K562 (cell line): ENCODE data around the gene CFAP251.

Experiments used
- CBX5 ChIP-seq: IDR thresholded peaks from 2 replicates; pipeline ENCODE4 v1.6.1; 2014; ENCODE audit warnings: low read depth, borderline replicate concordance
- CTCF ChIP-seq, 3 experiments: IDR thresholded peaks in 2 of 3; conservative IDR thresholded peaks in 1 of 3; 2 replicates each; pipeline ENCODE4 v1.5.1; 2011 to 2012; ENCODE audit warnings: low read length in 3 of 3, mild to moderate bottlenecking in 3 of 3, control low read depth in 2 of 3, improper control_type of control experiment in 1 of 3, inconsistent platforms in 1 of 3, low read depth in 1 of 3, mixed read lengths in 1 of 3, moderate library complexity in 1 of 3; ENCODE audit not compliant: insufficient read depth in 2 of 3
- FOXA3 ChIP-seq, 2 experiments: fragments of 450-650 bp in 1 of 2; sonication (generic) in 1 of 2; formaldehyde crosslinking; IDR thresholded peaks in 1 of 2; conservative IDR thresholded peaks in 1 of 2; 2 replicates each; pipeline versions ENCODE4 v1.4.0 to v1.8.0; 2020 to 2022; ENCODE audit warnings: mild to moderate bottlenecking in 2 of 2, missing genetic modification reagents in 1 of 2
- GATAD2B ChIP-seq: fragments of 450-650 bp; IDR thresholded peaks from 2 replicates; pipeline ENCODE4 v1.6.1; 2017; ENCODE audit warnings: mild to moderate bottlenecking, borderline replicate concordance
- SOX6 ChIP-seq: fragments of 450-650 bp; IDR thresholded peaks from 2 replicates; pipeline ENCODE4 v1.6.1; 2014; ENCODE audit warnings: mild to moderate bottlenecking
- TF ChIP-seq, protein P1 (sequence below): fragments of 250-450 bp; sonication (Bioruptor Pico); IDR thresholded peaks from 2 replicates; pipeline ENCODE4 v1.5.1; 2021; ENCODE audit warnings: mild to moderate bottlenecking

- TF ChIP-seq GATAD2B, result no peak
- no peak for TF ChIP-seq FOXA3 (CRISPR knock-in tag; conservative IDR thresholded peaks at IDR 0.05 in 1 of 2, IDR thresholded peaks at IDR 0.05 in 1 of 2)
- TF ChIP-seq, protein P1, sequence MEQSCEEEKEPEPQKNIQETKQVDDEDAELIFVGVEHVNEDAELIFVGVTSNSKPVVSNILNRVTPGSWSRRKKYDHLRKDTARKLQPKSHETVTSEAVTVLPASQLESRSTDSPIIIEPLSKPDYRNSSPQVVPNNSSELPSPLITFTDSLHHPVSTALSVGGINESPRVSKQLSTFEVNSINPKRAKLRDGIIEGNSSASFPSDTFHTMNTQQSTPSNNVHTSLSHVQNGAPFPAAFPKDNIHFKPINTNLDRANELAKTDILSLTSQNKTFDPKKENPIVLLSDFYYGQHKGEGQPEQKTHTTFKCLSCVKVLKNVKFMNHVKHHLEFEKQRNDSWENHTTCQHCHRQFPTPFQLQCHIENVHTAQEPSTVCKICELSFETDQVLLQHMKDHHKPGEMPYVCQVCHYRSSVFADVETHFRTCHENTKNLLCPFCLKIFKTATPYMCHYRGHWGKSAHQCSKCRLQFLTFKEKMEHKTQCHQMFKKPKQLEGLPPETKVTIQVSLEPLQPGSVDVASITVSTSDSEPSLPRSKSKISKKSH (CRISPR knock-in tag), result no peak
- TF ChIP-seq CTCF (IDR thresholded peaks at IDR 0.05 in 2 of 3, conservative IDR thresholded peaks at IDR 0.05 in 1 of 3; ENCODE audit: insufficient read depth in 2 of 3, low read depth in 1 of 3, low read length in 3 of 3), result no peak
- no peak for TF ChIP-seq SOX6
- TF ChIP-seq CBX5, result no peak
Observed at GRCh38 chr12:122030424-122031035, 112.1 kb downstream of the CFAP251 start.
